ENCODE measurements around the gene VAT1. TPM values are rescaled to one million over a fixed set of nuclear protein-coding genes. Genes with fewer than 3 reads are reported as not detected.

VAT1 gene
- total and polyA plus RNA-seq, 2 of the 13 experiments (the other 11 are each of a cell fraction or from before 2014, with no cell fraction given): 143 to 205 TPM

GRCh38 chr17:42980274-42980765 is 41.9 kb downstream of the VAT1 start, which contains the start of gene RUNDC1 (continued):
- TF ChIP-seq U2AF2 (IDR thresholded peaks at IDR 0.05; ENCODE audit: low read depth, low read length) (peak; percentile 99), ZNF253 (CRISPR knock-in tag; IDR thresholded peaks at IDR 0.05; ENCODE audit: borderline replicate concordance) (no peak), BRD4 (CRISPR knock-in tag; IDR thresholded peaks at IDR 0.05) (peak; percentile 71), YY1 (IDR thresholded peaks at IDR 0.05; ENCODE audit: insufficient read depth, insufficient replicate concordance, low read depth, low read length) (peak; percentile 97), ZBTB7B (CRISPR knock-in tag; IDR thresholded peaks at IDR 0.05) (peak; percentile 82), NR2F1 (CRISPR knock-in tag; IDR thresholded peaks at IDR 0.05) (no peak; a peak in 1 of 4 replicates), MTF2 (CRISPR knock-in tag; IDR thresholded peaks at IDR 0.05; ENCODE audit: borderline replicate concordance) (peak; percentile 96), RFX3 (CRISPR knock-in tag; IDR thresholded peaks at IDR 0.05) (peak; percentile 99), ZNF614 (CRISPR knock-in tag; IDR thresholded peaks at IDR 0.05; ENCODE audit: borderline replicate concordance) (peak; percentile 43; the same call in 1 of the 2 replicates), ZNF136 (CRISPR knock-in tag; IDR thresholded peaks at IDR 0.05; ENCODE audit: low read depth) (no peak), PCBP1 (IDR thresholded peaks at IDR 0.05; ENCODE audit: borderline replicate concordance, low read depth, low read length) (0 out of 2 replicates have a peak, but pooled peaks have one; percentile 26)
- TF ChIP-seq, protein P1, sequence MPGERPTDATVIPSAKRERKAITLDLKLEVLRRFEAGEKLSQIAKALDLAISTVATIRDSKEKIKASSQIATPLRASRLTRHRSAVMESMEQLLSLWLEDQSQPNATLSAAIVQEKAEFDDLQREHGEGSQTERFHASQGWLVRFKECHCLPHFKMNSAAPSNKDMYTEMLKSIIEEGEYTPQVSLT (CRISPR knock-in tag; IDR thresholded peaks at IDR 0.05; ENCODE audit: borderline replicate concordance, low read depth): no peak
- TF ChIP-seq, protein P2, sequence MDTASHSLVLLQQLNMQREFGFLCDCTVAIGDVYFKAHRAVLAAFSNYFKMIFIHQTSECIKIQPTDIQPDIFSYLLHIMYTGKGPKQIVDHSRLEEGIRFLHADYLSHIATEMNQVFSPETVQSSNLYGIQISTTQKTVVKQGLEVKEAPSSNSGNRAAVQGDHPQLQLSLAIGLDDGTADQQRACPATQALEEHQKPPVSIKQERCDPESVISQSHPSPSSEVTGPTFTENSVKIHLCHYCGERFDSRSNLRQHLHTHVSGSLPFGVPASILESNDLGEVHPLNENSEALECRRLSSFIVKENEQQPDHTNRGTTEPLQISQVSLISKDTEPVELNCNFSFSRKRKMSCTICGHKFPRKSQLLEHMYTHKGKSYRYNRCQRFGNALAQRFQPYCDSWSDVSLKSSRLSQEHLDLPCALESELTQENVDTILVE (CRISPR knock-in tag; IDR thresholded peaks at IDR 0.05): peak; percentile 83
- TF ChIP-seq, protein P3, sequence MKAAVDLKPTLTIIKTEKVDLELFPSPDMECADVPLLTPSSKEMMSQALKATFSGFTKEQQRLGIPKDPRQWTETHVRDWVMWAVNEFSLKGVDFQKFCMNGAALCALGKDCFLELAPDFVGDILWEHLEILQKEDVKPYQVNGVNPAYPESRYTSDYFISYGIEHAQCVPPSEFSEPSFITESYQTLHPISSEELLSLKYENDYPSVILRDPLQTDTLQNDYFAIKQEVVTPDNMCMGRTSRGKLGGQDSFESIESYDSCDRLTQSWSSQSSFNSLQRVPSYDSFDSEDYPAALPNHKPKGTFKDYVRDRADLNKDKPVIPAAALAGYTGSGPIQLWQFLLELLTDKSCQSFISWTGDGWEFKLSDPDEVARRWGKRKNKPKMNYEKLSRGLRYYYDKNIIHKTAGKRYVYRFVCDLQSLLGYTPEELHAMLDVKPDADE (CRISPR knock-in tag; IDR thresholded peaks at IDR 0.05): peak; percentile 44; the same call in 1 of the 2 replicates
- TF ChIP-seq, protein P4, sequence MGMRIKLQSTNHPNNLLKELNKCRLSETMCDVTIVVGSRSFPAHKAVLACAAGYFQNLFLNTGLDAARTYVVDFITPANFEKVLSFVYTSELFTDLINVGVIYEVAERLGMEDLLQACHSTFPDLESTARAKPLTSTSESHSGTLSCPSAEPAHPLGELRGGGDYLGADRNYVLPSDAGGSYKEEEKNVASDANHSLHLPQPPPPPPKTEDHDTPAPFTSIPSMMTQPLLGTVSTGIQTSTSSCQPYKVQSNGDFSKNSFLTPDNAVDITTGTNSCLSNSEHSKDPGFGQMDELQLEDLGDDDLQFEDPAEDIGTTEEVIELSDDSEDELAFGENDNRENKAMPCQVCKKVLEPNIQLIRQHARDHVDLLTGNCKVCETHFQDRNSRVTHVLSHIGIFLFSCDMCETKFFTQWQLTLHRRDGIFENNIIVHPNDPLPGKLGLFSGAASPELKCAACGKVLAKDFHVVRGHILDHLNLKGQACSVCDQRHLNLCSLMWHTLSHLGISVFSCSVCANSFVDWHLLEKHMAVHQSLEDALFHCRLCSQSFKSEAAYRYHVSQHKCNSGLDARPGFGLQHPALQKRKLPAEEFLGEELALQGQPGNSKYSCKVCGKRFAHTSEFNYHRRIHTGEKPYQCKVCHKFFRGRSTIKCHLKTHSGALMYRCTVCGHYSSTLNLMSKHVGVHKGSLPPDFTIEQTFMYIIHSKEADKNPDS (CRISPR knock-in tag; IDR thresholded peaks at IDR 0.05): peak; percentile 12; the same call in 1 of the 2 replicates
- TF ChIP-seq, protein P5, sequence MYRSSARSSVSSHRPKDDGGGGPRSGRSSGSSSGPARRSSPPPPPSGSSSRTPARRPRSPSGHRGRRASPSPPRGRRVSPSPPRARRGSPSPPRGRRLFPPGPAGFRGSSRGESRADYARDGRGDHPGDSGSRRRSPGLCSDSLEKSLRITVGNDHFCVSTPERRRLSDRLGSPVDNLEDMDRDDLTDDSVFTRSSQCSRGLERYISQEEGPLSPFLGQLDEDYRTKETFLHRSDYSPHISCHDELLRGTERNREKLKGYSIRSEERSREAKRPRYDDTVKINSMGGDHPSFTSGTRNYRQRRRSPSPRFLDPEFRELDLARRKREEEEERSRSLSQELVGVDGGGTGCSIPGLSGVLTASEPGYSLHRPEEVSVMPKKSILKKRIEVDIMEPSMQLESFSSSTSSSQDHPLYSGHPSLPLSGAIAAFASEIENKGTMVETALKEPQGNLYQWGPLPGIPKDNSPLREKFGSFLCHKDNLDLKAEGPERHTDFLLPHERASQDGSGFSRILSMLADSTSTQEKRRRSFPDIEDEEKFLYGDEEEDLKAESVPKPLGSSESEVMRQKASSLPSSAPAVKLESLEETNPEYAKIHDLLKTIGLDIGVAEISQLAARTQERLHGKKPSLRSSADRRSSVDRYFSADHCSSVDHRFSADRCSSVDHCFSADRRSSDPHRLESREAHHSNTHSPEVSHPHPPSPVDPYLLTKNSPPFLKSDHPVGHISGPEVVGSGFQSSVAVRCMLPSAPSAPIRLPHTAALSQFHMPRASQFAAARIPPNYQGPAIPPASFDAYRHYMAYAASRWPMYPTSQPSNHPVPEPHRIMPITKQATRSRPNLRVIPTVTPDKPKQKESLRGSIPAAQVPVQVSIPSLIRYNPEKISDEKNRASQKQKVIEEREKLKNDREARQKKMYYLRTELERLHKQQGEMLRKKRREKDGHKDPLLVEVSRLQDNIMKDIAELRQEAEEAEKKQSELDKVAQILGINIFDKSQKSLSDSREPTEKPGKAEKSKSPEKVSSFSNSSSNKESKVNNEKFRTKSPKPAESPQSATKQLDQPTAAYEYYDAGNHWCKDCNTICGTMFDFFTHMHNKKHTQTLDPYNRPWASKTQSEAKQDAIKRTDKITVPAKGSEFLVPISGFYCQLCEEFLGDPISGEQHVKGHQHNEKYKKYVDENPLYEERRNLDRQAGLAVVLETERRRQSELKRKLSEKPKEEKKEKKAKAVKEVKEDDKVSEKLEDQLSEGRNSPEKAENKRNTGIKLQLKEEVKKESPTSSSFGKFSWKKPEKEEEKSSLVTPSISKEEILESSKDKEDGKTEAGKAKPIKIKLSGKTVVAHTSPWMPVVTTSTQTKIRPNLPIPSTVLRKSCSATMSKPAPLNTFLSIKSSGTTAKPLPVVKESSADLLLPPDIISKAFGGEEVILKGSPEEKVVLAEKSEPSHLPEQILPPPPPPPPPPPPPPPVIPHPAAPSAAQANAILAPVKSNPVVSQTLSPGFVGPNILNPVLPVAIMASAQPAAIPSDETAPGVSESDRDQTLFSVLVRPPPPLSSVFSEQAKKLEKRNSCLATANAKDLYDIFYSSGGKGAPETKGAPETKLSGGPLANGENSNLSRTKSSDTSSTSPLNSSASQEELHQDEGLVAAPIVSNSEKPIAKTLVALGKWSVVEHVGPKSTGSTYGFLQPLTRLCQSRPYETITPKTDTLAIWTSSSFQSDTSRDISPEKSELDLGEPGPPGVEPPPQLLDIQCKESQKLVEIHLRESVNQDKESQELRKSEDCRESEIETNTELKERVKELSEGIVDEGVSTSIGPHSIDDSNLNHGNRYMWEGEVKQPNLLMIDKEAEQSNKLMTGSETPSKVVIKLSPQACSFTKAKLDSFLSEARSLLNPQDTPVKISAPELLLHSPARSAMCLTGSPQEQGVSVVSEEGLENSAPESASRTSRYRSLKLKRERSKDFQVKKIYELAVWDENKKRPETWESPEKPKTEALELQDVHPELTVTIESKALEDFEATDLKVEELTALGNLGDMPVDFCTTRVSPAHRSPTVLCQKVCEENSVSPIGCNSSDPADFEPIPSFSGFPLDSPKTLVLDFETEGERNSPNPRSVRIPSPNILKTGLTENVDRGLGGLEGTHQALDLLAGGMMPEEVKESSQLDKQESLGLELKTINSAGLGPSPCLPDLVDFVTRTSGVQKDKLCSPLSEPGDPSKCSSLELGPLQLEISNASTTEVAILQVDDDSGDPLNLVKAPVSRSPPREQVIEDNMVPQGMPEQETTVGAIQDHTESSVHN (CRISPR knock-in tag; IDR thresholded peaks at IDR 0.05): no peak
